ENCODE results near the gene CD96. TPM values are rescaled to one million over a fixed set of nuclear protein-coding genes. Genes with fewer than 3 reads are reported as not detected.
"Not testable (repeated sequence)": the region's sequence is repeated elsewhere in the genome, so short reads cannot be mapped to it uniquely, and the experiment has no call there.

Gene CD96
- total RNA-seq, 4 donors from 2014 or later: under 0.01 to 3.3 (median 0.64) TPM

- TF ChIP-seq CTCF (IDR thresholded peaks at IDR 0.05) (no peak), POLR2A (IDR thresholded peaks at IDR 0.05) (no peak), EP300 (IDR thresholded peaks at IDR 0.05) (no peak)
- DNase-seq (ENCODE audit: low spot score in 2 of 2): no peak
- Histone ChIP-seq H3K4me1 (no peaks in the 10 kb centered on the region), H3K4me3 (no peak overlapping the region), H3K27ac (no peak overlapping the region), H3K27me3 (no peaks in the 10 kb centered on the region), H3K36me3 (no peaks in the 10 kb centered on the region), H3K9me3 (no peaks in the 10 kb centered on the region)
- WGBS, 2 donors: 85 to 93% methylated on average over 4 to 5 of the region's 5 CpGs
Measured at GRCh38 chr3:111617912-111618601, 76.1 kb downstream of the CD96 start.

GRCh38 chr3:111618945-111619344 is 76.9 kb downstream of the CD96 start:
- H3K27ac ChIP-seq: no peak overlapping the region
- H3K9me3 ChIP-seq: no peaks in the 10 kb centered on the region

GRCh38 chr3:111619833-111620232 is 77.8 kb downstream of the CD96 start:
- TF ChIP-seq POLR2A (IDR thresholded peaks at IDR 0.05) (no peak), CTCF (IDR thresholded peaks at IDR 0.05) (no peak)
- H3K9me3 ChIP-seq: no peaks in the 10 kb centered on the region
- no peaks in the 10 kb centered on the region for H3K36me3 ChIP-seq
- no peak overlapping the region for H3K27ac ChIP-seq
- no peak overlapping the region for H3K4me3 ChIP-seq
- no peaks in the 10 kb centered on the region for H3K27me3 ChIP-seq
- no peaks in the 10 kb centered on the region for H3K4me1 ChIP-seq
- 70 to 81% methylated on average over 3 of the region's 3 CpGs for WGBS, 2 donors
- DNase-seq (ENCODE audit: low spot score in 2 of 2): no peak

More at GRCh38 chr3:111618945-111619344, 76.9 kb downstream of the CD96 start:
- no peak overlapping the region for H3K4me3 ChIP-seq
- H3K27me3 ChIP-seq: no peaks in the 10 kb centered on the region
- DNase-seq (ENCODE audit: low spot score in 2 of 2): no peak
- H3K36me3 ChIP-seq: no peaks in the 10 kb centered on the region
- TF ChIP-seq EP300 (IDR thresholded peaks at IDR 0.05): no peak
- no peak for TF ChIP-seq POLR2A (IDR thresholded peaks at IDR 0.05)
- no peak for TF ChIP-seq CTCF (IDR thresholded peaks at IDR 0.05)
- no peaks in the 10 kb centered on the region for H3K4me1 ChIP-seq

GRCh38 chr3:111621535-111621934 is 79.5 kb downstream of the CD96 start:
- no peak for TF ChIP-seq POLR2A (IDR thresholded peaks at IDR 0.05)
- no peak for TF ChIP-seq EP300 (IDR thresholded peaks at IDR 0.05)
- TF ChIP-seq CTCF (IDR thresholded peaks at IDR 0.05): no peak
- WGBS, 2 donors: 43 to 59% methylated on average over 5 of the region's 5 CpGs
- H3K4me1 ChIP-seq: no peaks in the 10 kb centered on the region
- H3K4me3 ChIP-seq: no peak overlapping the region
- no peaks in the 10 kb centered on the region for H3K9me3 ChIP-seq
- no peak for DNase-seq (ENCODE audit: low spot score in 2 of 2)
- no peaks in the 10 kb centered on the region for H3K27me3 ChIP-seq
- no peaks in the 10 kb centered on the region for H3K36me3 ChIP-seq
- no peak overlapping the region for H3K27ac ChIP-seq

GRCh38 chr3:111627092-111627491 is 85.1 kb downstream of the CD96 start:
- Histone ChIP-seq H3K36me3 (no peaks in the 10 kb centered on the region), H3K4me1 (no peaks in the 10 kb centered on the region), H3K27ac (no peak overlapping the region), H3K27me3 (no peaks in the 10 kb centered on the region), H3K9me3 (peaks cover 0 to 15% (median 0%) of the 10 kb centered on the region in 4 donors), H3K4me3 (no peak overlapping the region)
- TF ChIP-seq CTCF (IDR thresholded peaks at IDR 0.05) (no peak), POLR2A (IDR thresholded peaks at IDR 0.05) (no peak)
- DNase-seq (ENCODE audit: low spot score in 2 of 2): no peak
- 71 to 77% methylated on average over 2 of the region's 2 CpGs for WGBS, 2 donors

GRCh38 chr3:111629018-111629417 is 87.0 kb downstream of the CD96 start:
- not testable (repeated sequence) for H3K27me3 ChIP-seq; H3K4me3 ChIP-seq; H3K36me3 ChIP-seq; DNase-seq (ENCODE audit: low spot score in 2 of 2); H3K4me1 ChIP-seq; H3K27ac ChIP-seq
- 88 to 94% methylated on average over 1 of the region's 1 CpG for WGBS, 2 donors
- H3K9me3 ChIP-seq: peaks cover 0 to 15% (median 0%) of the 10 kb centered on the region in 4 donors

GRCh38 chr3:111630638-111631037 is 88.6 kb downstream of the CD96 start:
- H3K4me3 ChIP-seq; H3K36me3 ChIP-seq; H3K27me3 ChIP-seq; DNase-seq (ENCODE audit: low spot score in 2 of 2); H3K27ac ChIP-seq; H3K4me1 ChIP-seq: not testable (repeated sequence)
- peaks cover 0 to 15% (median 0%) of the 10 kb centered on the region in 4 donors for H3K9me3 ChIP-seq

Measured in tibial nerve (tissue), 4 donors.